LNCaP clone FGC (cell line): ENCODE data around the gene AVP.
"Not testable (repeated sequence)": the region's sequence is repeated elsewhere in the genome, so short reads cannot be mapped to it uniquely, and the experiment has no call there.

Source experiments
- DNase-seq: peaks from one replicate; pipeline ENCODE4 v3.0.0-alpha.2; 2011; ENCODE audit warnings: low read depth
- H3K4me3 ChIP-seq: 2 replicates; pipeline ENCODE4 v1.5.1; 2011; ENCODE audit warnings: mild to moderate bottlenecking, low read depth, low read length, control low read depth
- CTCF ChIP-seq: IDR thresholded peaks from 2 replicates; pipeline ENCODE4 v1.5.1; 2012; ENCODE audit warnings: mild to moderate bottlenecking; ENCODE audit not compliant: control insufficient read depth, insufficient read depth; ENCODE audit errors: extremely low read depth

AVP gene

GRCh38 chr20:3117839-3118379, 33.4 kb upstream of the AVP start:
- not testable (repeated sequence) for DNase-seq, H3K4me3 ChIP-seq
- TF ChIP-seq CTCF, result 0 out of 2 replicates have a peak, but pooled peaks have one; percentile 9

GRCh38 chr20:3116341-3116740, 31.8 kb upstream of the AVP start:
- TF ChIP-seq CTCF, result no peak
- no peak for DNase-seq
- no peak overlapping the region for H3K4me3 ChIP-seq

GRCh38 chr20:3115190-3116107, 30.9 kb upstream of the AVP start:
- DNase-seq, result peak; percentile 2
- H3K4me3 ChIP-seq, result no peak overlapping the region
- TF ChIP-seq CTCF, result peak; percentile 61

- DNase-seq, result no peak
- H3K4me3 ChIP-seq, result no peak overlapping the region
- TF ChIP-seq CTCF, result no peak
Observed at GRCh38 chr20:3111995-3112394, 27.5 kb upstream of the AVP start.

- H3K4me3 ChIP-seq, result no peak overlapping the region
- no peak for TF ChIP-seq CTCF
- DNase-seq, result no peak
Observed at GRCh38 chr20:3111507-3111906, 27.0 kb upstream of the AVP start.

GRCh38 chr20:3109350-3110302, 25.1 kb upstream of the AVP start:
- no peak for TF ChIP-seq CTCF
- DNase-seq, result no peak
- H3K4me3 ChIP-seq, result no peak overlapping the region
